ENCODE results near the gene CLCN7. TPM values are rescaled to one million over a fixed set of nuclear protein-coding genes. Genes with fewer than 3 reads are reported as not detected.

The CLCN7 gene
- total and polyA plus RNA-seq, 2 of the 8 experiments (the other 6 are each of a cell fraction or from before 2014, with no cell fraction given) = 38.6 to 81.5 TPM

DNA sequence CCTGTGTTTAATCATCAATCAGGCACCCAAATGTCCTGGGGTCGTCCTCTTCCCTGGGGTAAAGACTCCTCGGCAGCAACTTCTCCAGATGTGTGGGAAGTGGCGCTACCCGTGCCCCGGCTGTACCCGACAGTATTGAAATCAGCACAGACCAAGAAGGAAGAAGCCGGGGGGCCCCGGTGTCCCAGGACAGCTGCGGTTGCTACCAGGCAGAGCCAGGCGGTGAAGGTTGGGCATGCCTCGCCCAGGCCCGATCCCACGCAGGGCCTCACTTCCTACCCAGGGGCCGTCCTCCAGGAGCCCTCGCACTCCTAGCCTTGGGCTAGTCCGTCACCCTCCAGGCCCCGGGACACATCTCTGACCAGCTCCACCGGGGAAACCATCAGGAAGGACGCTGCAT is 21.5 kb downstream of the CLCN7 start:
- Histone ChIP-seq H4K20me1 (replicated peaks in 1 of 2; ENCODE audit: control insufficient read depth in 1 of 2, insufficient read depth in 2 of 2, low read length in 2 of 2) (peaks cover 2 to 9% of the 10 kb centered on the region in 2 experiments), H4K8ac (ENCODE audit: extremely low read depth, insufficient read depth, low read length) (no peak overlapping the region), H3K56ac (replicated peaks; ENCODE audit: insufficient read length, low read depth, low read length) (no peak overlapping the region), H3K79me2 (ENCODE audit: control insufficient read depth in 1 of 2, insufficient read depth in 2 of 2, low read length in 2 of 2) (no peaks in the 10 kb centered on the region), H3K4me1 (replicated peaks in 1 of 4; ENCODE audit: control insufficient read depth in 3 of 4, insufficient read depth in 4 of 4, low read length in 3 of 4) (no peaks in the 10 kb centered on the region), H2BK15ac (ENCODE audit: low read length) (no peak overlapping the region), H4K91ac (replicated peaks; ENCODE audit: insufficient read length, low read length) (no peak overlapping the region), H3K9ac (replicated peaks in 1 of 4; ENCODE audit: extremely low read depth in 1 of 4, low read depth in 3 of 4, low read length in 3 of 4) (no peak overlapping the region), H3K4me2 (ENCODE audit: insufficient read depth in 1 of 2, low read depth in 2 of 2, low read length in 2 of 2) (no peak overlapping the region), H2AFZ (ENCODE audit: low read length) (no peak overlapping the region), H2BK12ac (ENCODE audit: low read depth, low read length) (no peak overlapping the region), H3K27me3 (replicated peaks in 1 of 4; ENCODE audit: control insufficient read depth in 3 of 4, extremely low read depth in 1 of 4, insufficient read depth in 3 of 4, low read length in 3 of 4) (no peaks in the 10 kb centered on the region), H3K18ac (ENCODE audit: extremely low read depth, low read length) (no peak overlapping the region), H2BK20ac (ENCODE audit: low read length) (no peak overlapping the region), H3K23ac (ENCODE audit: insufficient read length) (no peak overlapping the region), H3K14ac (ENCODE audit: insufficient read length) (no peak overlapping the region), H2AK5ac (ENCODE audit: low read depth, low read length) (no peak overlapping the region), H4K5ac (ENCODE audit: insufficient read length, low read depth, low read length) (no peak overlapping the region), H3K9me3 (ENCODE audit: insufficient read depth in 2 of 2, low read depth in 1 of 2, low read length in 1 of 2) (no peaks in the 10 kb centered on the region), H3K27ac (ENCODE audit: low read depth, low read length) (no peak overlapping the region), H3K36me3 (ENCODE audit: control insufficient read depth in 2 of 4, insufficient read depth in 4 of 4, low read length in 3 of 4) (peaks cover 0 to 35% (median 12%) of the 10 kb centered on the region in 4 experiments; a peak in 5 of 8 replicates), H3K79me1 (ENCODE audit: low read depth, low read length) (no peaks in the 10 kb centered on the region; the same call in 1 of the 2 replicates), H2BK120ac (replicated peaks; ENCODE audit: low read depth, low read length) (no peak overlapping the region), H3K4me3 (ENCODE audit: extremely low read depth in 1 of 4, insufficient read depth in 2 of 4, low read depth in 3 of 4, low read length in 4 of 4) (no peak overlapping the region), H2BK5ac (ENCODE audit: low read depth, low read length) (no peak overlapping the region), H3K23me2 (ENCODE audit: low read depth, low read length) (no peaks in the 10 kb centered on the region), H3K4ac (replicated peaks; ENCODE audit: insufficient read length, low read depth, low read length) (no peak overlapping the region)
- ChIA-PET CTCF (ENCODE audit: partially characterized antibody) (interaction anchor here (1.5 kb wide), 1 partner anchor 38 kb away, joined by 3 read pairs; no protein-coding TSS in a partner anchor), POLR2A (ENCODE audit: partially characterized antibody) (interaction anchor here (1.0 kb wide), 1 partner anchor 9 kb away, joined by 3 read pairs; the partner anchor contains the start of gene CCDC154)
- WGBS, 2 experiments (ENCODE audit: extremely low coverage in 1 of 2, insufficient coverage in 1 of 2, insufficient read length in 1 of 2, insufficient replicate concordance in 2 of 2, low coverage in 1 of 2, low lambda C conversion rate in 2 of 2, missing lambda C conversion rate in 1 of 2) = 97% methylated on average over 17 of the region's 19 CpGs; no CpG with 5 or more reads in 1 of the 2 experiments
- no peak for DNase-seq (ENCODE audit: low read depth in 1 of 2, low spot score in 2 of 2)
- TF ChIP-seq TBP (IDR thresholded peaks at IDR 0.05; ENCODE audit: low read depth, low read length) (no peak), TAF1 (IDR thresholded peaks at IDR 0.05; ENCODE audit: low read depth, low read length) (no peak), ATF2 (IDR thresholded peaks at IDR 0.05; ENCODE audit: low read length) (no peak), CHD1 (IDR thresholded peaks at IDR 0.05; ENCODE audit: low read depth, low read length) (no peak)
- TF ChIP-seq, protein P1, sequence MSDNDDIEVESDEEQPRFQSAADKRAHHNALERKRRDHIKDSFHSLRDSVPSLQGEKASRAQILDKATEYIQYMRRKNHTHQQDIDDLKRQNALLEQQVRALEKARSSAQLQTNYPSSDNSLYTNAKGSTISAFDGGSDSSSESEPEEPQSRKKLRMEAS (IDR thresholded peaks at IDR 0.05) = no peak
- FAIRE-seq = no peak
